Immature natural killer cell (primary cell): ENCODE data around the gene RBM43. TPM values are rescaled to one million over a fixed set of nuclear protein-coding genes. Genes with fewer than 3 reads are reported as not detected.
A peak's percentile ranks its signal among the peaks of the same experiment; 100 is the strongest.
"Not testable (repeated sequence)": the region's sequence is repeated elsewhere in the genome, so short reads cannot be mapped to it uniquely, and the experiment has no call there.

Source experiments
- DNase-seq, 3 donors: peaks; one replicate each; pipeline ENCODE4 v3.0.0; 2022; ENCODE audit warnings: mixed read lengths in 1 of 3
- H3K27ac Mint-ChIP-seq, 6 donors: one replicate each; pipeline ENCODE4 v1.8.0; 2020; ENCODE audit warnings: mixed read lengths in 6 of 6, mild to moderate bottlenecking in 5 of 6, inconsistent platforms in 4 of 6, moderate library complexity in 3 of 6
- H3K27me3 Mint-ChIP-seq, 3 donors: one replicate each; pipeline ENCODE4 v1.8.0; 2020 to 2021; ENCODE audit warnings: low read depth in 3 of 3, mild to moderate bottlenecking in 3 of 3, mixed read lengths in 3 of 3, moderate library complexity in 3 of 3, inconsistent platforms in 1 of 3
- H3K36me3 Mint-ChIP-seq, 3 donors: one replicate each; pipeline ENCODE4 v1.8.0; 2020; ENCODE audit warnings: mixed read lengths in 3 of 3, inconsistent platforms in 2 of 3, mild to moderate bottlenecking in 2 of 3
- H3K4me1 Mint-ChIP-seq, 2 donors: one replicate each; pipeline ENCODE4 v1.8.0; 2020; ENCODE audit warnings: inconsistent platforms in 2 of 2, mild to moderate bottlenecking in 2 of 2, mixed read lengths in 2 of 2, moderate library complexity in 1 of 2
- H3K4me3 Mint-ChIP-seq, 5 donors: one replicate each; pipeline ENCODE4 v1.8.0; 2020; ENCODE audit warnings: mild to moderate bottlenecking in 5 of 5, mixed read lengths in 5 of 5, inconsistent platforms in 3 of 5, moderate library complexity in 3 of 5
- H3K9me3 Mint-ChIP-seq, 6 donors: one replicate each; pipeline ENCODE4 v1.8.0; 2020; ENCODE audit warnings: mild to moderate bottlenecking in 6 of 6, mixed read lengths in 6 of 6, inconsistent platforms in 4 of 6, moderate library complexity in 3 of 6
- polyA plus RNA-seq, 3 donors: library from polyadenylated mRNA; unstranded; fragments of 300-500 nt; fragmentation: Illumina TruSeq; gene quantifications; one replicate each; pipeline ENCODE4 v1.2.3, GENCODE V29; 2021

The RBM43 gene
- polyA plus RNA-seq, result 1 to 10 TPM in 2 of 3 donors, under 1 TPM in 1; 0.83 to 3.8 (median 1.6) TPM

DNA sequence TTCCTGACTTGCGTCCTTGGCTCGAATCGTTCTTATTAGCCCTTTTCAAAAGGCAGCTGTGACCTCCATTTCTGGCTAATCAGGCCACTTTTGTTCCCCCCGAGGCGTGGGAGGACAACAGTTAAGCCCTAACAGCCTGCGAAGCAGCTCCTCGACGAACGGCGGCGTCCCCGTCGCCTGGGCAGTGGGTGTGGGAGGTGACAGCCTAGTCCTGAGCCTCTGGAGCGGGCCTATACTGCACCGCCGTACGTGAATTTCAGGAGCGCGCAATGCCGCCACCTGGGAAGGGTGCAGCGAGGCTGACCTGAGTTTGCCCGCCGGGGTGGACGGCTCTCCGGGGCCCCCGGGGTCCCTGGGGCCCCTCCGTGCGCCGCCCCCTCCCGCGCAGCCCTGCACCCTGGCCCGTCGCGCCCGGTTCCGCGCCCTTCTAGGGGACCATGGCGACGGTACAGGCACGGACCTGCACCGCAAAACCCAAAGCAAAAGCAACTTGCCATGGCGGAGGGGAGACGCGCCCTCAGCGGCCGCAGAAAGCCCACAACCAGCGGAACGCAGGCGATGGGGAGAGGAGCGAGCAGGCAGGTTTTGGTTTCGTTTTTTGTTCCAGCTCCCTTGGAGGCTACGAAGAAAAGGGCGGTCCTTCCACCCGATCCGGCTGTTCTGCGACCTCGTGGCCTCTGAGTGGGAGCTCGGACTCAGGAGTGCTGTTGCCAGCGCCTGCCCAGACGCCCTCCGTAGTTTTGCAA is at the start of gene RBM43:
TSS of gene RBM43 (minus strand) at position 633 of the 746 bp plus-strand sequence. CDS start at position 497, 136 bp downstream.
- DNase-seq, result peak; percentile 91 to 93 (median 92)
- peak within 1 kb of the TSS; percentile 93 to 100 (median 96) for H3K27ac Mint-ChIP-seq
- H3K9me3 Mint-ChIP-seq, result no peaks in the 10 kb centered on the region
- H3K36me3 Mint-ChIP-seq, result peaks cover 0 to 4% (median 0%) of the 10 kb centered on the region in 3 donors
- H3K27me3 Mint-ChIP-seq, result peaks cover 3 to 11% (median 10%) of the 10 kb centered on the region in 3 donors
- H3K4me3 Mint-ChIP-seq, result peak within 1 kb of the TSS; percentile 87 to 97 (median 96)
- H3K4me1 Mint-ChIP-seq, result peaks cover 29 to 34% of the 10 kb centered on the region in 2 donors

DNA sequence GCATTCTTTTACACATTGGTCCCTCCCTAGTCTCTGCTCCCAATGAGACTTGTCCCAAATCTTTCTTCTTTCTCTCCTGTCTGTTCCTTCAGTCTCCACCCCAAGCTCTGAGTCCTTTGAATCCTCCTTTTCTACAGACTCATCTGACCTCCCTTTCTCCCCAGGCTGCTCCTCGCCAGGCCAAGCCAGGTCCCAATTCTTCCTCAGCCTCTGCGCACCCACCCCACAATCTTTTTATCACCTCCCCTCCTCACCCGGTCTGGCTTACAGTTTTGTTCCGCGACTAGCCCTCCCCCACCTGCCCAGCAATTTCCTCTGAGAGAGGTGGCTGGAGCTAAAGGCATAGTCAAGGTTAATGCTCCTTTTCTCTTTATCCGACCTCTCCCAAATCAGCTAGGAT is 48.6 kb upstream of the RBM43 start:
- H3K36me3 Mint-ChIP-seq, H3K4me3 Mint-ChIP-seq, DNase-seq, H3K27me3 Mint-ChIP-seq, H3K4me1 Mint-ChIP-seq, H3K9me3 Mint-ChIP-seq, H3K27ac Mint-ChIP-seq: not testable (repeated sequence)

DNA sequence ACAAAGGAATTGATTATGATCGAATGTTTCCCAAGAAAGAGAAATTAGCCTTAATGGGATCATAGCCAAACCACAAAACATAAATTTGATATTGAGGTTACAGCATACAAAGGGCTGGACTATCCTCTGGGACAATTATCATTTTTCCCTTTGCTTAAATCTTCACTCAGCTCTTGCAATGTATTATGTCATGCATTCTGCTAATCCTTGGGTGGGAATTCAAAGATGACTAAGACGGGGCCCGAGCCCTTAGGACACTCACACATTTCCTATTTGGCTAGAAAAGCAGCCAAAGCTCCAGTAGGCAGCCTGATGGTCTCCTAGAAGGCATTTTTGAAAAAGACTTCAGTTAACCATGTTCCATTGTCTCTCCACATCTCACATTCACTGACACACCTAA is 45.0 kb upstream of the RBM43 start:
- Mint-ChIP-seq H3K36me3 (no peaks in the 10 kb centered on the region), H3K4me1 (no peaks in the 10 kb centered on the region), H3K9me3 (no peaks in the 10 kb centered on the region), H3K27me3 (peaks cover 2 to 9% (median 2%) of the 10 kb centered on the region in 3 donors), H3K4me3 (no peak overlapping the region), H3K27ac (no peak overlapping the region)
- DNase-seq, result no peak

DNA sequence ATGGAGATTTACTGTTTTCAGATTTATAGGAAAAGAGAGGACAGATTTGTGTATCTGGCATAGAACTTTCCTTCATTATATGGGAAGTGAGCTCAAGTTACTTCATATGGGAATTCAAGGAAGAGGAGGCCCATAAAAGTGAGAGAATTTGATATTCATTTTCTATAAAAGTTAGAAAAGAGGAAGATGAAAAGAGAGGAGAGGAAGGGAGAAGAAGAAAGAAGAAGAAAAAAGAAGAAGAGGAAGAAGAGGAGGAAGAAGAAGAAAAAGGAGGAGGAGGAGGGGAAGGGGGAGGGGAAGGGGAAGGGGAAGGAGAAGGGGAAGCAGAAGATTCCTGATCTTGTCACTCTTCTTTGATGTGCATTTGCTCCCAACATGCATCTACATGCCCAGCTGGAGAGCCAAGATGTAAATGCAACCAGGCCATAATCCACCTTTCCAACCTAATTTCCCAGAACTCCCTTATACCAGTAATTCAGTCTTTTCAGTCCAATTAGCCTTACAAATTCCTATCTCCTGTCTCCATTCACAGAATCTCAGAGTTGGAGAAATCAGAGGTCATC is 43.5 kb upstream of the RBM43 start:
- Mint-ChIP-seq H3K9me3 (no peaks in the 10 kb centered on the region), H3K4me3 (no peak overlapping the region), H3K36me3 (no peaks in the 10 kb centered on the region), H3K27me3 (peaks cover 2 to 9% (median 2%) of the 10 kb centered on the region in 3 donors), H3K27ac (no peak overlapping the region), H3K4me1 (no peaks in the 10 kb centered on the region)
- DNase-seq, result no peak

DNA sequence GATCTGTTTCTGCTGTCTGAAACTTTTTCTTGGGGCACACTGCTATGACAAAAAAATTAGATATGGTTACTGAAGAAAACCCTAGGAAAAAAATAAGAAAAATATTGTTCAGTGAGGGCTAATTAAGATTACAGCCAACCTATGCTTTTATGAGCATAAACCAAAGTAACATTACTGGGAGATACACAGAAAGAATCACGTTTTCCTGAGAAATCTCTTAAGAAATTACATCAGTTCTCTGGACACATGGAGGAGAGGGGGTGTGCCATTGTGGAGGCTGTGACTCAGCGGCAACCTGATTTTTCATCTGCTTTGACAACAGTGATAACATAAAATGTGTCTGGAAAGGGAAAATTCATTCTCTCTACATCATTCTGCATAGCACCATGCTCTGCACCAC is 41.2 kb upstream of the RBM43 start:
- no peak for DNase-seq
- Mint-ChIP-seq H3K9me3 (no peaks in the 10 kb centered on the region), H3K36me3 (no peaks in the 10 kb centered on the region), H3K27ac (no peak overlapping the region), H3K27me3 (peaks cover 0 to 14% (median 2%) of the 10 kb centered on the region in 3 donors), H3K4me1 (no peaks in the 10 kb centered on the region), H3K4me3 (no peak overlapping the region)

DNA sequence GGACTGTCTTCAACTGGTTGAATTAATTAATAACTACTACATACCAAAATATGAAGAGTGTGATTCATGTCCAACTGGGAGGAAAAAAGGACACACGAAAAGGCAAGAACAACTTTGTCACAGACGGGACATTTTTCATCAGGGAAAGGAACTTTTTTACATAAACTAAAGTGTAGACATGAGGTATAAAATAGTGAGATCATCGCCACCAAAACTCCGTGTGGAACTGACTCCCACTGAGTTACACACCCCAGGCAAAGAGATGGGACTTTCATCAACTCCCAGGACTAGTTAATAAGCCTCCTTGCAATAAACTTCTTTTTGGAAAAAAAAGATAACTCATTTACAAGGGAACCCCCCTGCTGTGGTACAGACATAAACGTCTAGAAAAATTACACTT is 40.7 kb upstream of the RBM43 start:
- Mint-ChIP-seq H3K27me3 (peaks cover 0 to 11% (median 2%) of the 10 kb centered on the region in 3 donors), H3K27ac (no peak overlapping the region), H3K4me3 (no peak overlapping the region), H3K9me3 (no peaks in the 10 kb centered on the region), H3K36me3 (no peaks in the 10 kb centered on the region), H3K4me1 (no peaks in the 10 kb centered on the region)
- no peak for DNase-seq

DNA sequence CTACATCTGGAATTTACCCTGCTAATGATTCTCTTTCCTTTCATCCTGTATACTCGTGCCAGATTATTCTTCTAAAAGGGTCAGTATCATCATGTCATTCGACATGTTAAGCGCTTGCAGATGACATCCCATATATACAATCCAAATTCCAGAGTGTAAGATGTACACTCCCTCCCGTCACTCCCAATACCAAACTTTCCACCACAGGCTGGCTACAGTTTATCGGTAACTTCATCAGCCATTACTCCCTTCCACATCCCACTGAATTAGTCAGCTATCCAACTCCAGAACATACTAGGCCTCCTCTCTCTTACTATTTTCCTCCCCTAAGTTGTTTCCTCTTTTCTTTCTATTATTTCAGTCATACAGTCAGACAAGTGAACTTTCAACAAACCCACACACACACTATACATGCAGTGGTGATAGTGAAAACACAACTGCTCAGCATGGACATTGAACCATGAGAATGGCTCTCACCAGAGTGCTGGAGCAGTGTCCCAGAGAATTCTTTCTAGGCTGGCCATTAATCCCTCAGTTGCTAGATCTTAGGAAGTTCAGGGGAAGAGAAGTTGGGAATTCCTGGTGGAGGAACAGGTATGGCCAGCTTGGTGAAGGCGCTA is 38.4 kb upstream of the RBM43 start:
- Mint-ChIP-seq H3K27me3 (peaks cover 0 to 11% (median 9%) of the 10 kb centered on the region in 3 donors), H3K36me3 (no peaks in the 10 kb centered on the region), H3K4me1 (no peaks in the 10 kb centered on the region), H3K9me3 (no peaks in the 10 kb centered on the region), H3K27ac (no peak overlapping the region), H3K4me3 (no peak overlapping the region)
- DNase-seq, result no peak

DNA sequence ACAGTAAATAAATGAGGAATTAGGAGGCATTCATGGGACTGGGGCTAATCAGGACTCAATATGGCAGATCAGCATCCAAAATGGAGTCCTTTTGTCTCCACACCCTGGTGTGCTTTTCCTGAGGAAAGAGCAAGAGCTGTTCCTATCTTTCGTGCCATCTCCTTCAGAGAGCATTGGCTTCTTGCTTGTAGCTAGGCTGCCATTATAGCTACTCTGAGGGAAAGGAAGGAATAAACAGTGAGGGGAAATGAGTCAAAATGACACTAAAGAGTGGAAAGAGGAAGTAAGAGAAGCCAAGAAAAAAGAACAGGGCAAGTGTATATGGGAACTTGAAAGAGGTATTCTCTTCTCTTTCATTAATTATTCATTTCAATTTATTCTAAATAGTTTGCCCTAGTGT is 36.2 kb upstream of the RBM43 start:
- DNase-seq, result no peak
- no peaks in the 10 kb centered on the region for H3K36me3 Mint-ChIP-seq
- H3K27me3 Mint-ChIP-seq, result peaks cover 0 to 7% (median 5%) of the 10 kb centered on the region in 3 donors
- H3K27ac Mint-ChIP-seq, result no peak overlapping the region
- H3K9me3 Mint-ChIP-seq, result no peaks in the 10 kb centered on the region
- H3K4me3 Mint-ChIP-seq, result no peak overlapping the region
- no peaks in the 10 kb centered on the region for H3K4me1 Mint-ChIP-seq

DNA sequence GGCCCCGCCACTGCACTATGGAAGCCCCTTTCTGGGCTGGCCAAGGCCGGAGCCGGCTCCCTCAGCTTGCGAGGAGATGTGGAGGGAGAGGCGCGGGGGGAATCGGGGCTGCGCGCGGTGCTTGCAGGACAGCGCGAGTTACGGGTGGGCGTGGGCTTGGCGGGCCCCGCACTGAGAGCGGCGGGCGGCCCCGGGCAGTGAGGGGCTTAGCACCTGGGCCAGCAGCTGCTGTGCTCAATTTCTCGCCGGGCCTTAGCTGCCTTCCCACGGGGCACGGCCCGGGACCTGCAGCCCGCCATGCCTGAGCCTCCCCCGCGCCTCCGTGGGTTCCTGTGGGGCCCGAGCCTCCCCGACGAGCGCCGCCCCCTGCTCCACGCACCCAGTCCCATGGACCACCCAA is 34.3 kb upstream of the RBM43 start:
- DNase-seq, H3K27me3 Mint-ChIP-seq, H3K4me3 Mint-ChIP-seq, H3K36me3 Mint-ChIP-seq, H3K9me3 Mint-ChIP-seq, H3K27ac Mint-ChIP-seq, H3K4me1 Mint-ChIP-seq: not testable (repeated sequence)

DNA sequence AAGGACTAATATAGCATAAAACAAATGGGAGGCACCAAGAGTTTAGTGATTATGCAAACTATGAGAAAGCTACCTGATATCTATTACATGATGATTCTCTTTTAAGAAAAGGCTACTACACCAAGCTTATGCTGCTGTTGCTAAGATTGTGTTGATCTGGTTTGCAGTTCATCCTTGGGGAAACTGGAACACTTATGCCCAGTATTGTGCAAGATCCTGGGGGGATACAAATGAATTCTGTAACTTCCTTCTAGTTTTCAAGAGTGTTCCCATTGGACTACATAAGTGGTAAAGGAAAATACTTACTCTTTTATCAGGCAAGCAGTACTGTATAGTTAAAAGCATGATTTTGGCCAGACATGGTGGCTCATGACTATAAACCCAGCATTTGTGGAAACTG is 30.9 kb upstream of the RBM43 start:
- DNase-seq, result no peak
- Mint-ChIP-seq H3K4me3 (no peak overlapping the region), H3K36me3 (peaks cover 0 to 5% (median 0%) of the 10 kb centered on the region in 3 donors), H3K4me1 (peaks cover 21% of the 10 kb centered on the region in 2 donors), H3K27ac (no peak overlapping the region), H3K27me3 (peaks cover 4 to 17% (median 14%) of the 10 kb centered on the region in 3 donors), H3K9me3 (peaks cover 0 to 3% (median 0%) of the 10 kb centered on the region in 6 donors)

DNA sequence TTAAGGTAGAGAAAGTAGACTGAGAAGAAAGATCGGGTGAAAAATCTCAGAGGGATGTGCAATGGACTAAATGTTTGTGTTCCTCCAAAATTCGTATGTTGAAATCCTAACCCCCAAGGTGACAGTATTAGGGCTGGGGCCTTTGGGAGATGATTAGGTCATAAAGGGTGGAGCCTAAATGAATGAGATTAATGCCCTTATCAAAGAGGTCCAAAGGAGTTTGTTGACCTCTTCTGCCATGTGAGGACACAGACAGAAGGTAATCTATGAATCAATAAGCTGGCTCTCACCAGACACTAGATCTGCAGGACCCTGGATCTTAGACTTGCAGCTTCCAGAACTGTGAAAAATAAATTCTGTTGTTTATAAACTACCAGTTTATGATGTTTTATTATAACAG is 30.5 kb upstream of the RBM43 start:
- H3K27me3 Mint-ChIP-seq, result peaks cover 4 to 17% (median 14%) of the 10 kb centered on the region in 3 donors
- no peak for DNase-seq
- H3K27ac Mint-ChIP-seq, result no peak overlapping the region
- H3K4me1 Mint-ChIP-seq, result peaks cover 25% of the 10 kb centered on the region in 2 donors
- no peak overlapping the region for H3K4me3 Mint-ChIP-seq
- H3K36me3 Mint-ChIP-seq, result peaks cover 0 to 5% (median 0%) of the 10 kb centered on the region in 3 donors
- peaks cover 0 to 3% (median 0%) of the 10 kb centered on the region in 6 donors for H3K9me3 Mint-ChIP-seq

DNA sequence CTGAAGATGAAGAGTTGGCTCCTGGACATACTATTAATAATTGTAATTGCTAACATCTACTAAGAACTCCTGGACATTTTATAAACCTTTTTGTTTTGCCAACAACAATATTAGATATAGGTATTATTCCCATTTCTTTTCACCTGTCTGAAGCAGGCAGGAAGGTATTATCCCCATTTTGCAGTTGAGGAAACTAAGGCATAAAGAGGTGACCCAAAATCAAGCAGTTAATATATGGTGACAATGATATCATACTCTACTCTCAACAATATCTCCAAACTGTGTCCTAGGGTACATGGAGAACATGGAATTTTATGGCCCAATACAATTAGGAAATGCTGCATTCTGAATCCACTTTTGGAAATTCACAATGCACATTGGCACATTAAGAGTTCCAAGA is 29.6 kb upstream of the RBM43 start:
- Mint-ChIP-seq H3K27me3 (peaks cover 4 to 15% (median 14%) of the 10 kb centered on the region in 3 donors), H3K36me3 (peaks cover 0 to 5% (median 0%) of the 10 kb centered on the region in 3 donors), H3K9me3 (peaks cover 0 to 3% (median 0%) of the 10 kb centered on the region in 6 donors), H3K4me3 (peak overlapping the region in 3 of 5 donors; percentile 60 to 95 (median 94)), H3K4me1 (peaks cover 33 to 34% of the 10 kb centered on the region in 2 donors), H3K27ac (peak overlapping the region in 4 of 6 donors; percentile 20 to 98 (median 73))
- DNase-seq, result no peak

DNA sequence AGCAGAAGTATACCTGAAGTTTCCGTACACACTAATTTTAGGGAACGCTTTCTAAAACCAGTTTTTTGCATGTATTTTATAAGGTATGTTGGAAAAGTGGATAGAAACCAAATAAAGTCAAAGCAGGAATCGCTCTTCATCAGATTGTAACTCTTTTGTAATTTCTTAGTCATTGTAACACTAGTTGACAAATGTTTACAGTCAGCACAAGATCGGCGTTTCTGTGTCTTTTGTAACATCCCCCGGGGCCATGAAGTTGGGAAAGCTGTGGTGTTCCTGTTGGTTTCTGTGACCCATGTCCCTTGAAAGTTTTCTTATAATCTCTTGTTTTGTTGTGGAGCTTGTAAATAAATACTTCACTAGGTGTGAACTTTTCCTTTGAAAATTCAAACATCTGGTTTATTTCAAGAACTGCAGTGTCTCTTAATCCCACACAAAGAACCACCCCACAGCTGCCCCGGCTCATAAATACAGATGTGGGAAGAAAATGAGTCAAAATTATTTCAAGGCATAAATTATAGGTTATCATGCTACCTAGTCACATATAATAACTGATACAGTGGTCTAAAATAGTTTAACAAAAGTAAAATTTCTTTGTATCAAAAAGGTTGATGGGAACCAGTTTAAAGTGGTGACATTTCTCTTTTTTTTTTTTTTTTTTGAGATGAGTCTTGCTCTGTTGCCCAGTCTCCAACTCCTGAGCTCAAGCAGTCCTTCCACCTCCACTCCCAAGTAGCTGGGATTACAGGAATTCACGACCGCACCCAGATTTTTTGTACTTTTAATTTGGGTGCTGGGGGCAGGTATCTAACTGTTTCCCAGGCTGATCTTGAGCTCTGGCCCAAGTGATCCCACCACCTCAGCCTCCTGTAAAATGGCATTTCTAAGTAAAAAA is 28.6 kb upstream of the RBM43 start:
- H3K9me3 Mint-ChIP-seq, result peaks cover 0 to 3% (median 0%) of the 10 kb centered on the region in 6 donors
- peak overlapping the region; percentile 94 to 95 (median 94) for H3K4me3 Mint-ChIP-seq
- peak overlapping the region; percentile 93 to 99 (median 97) for H3K27ac Mint-ChIP-seq
- peaks cover 4 to 14% (median 11%) of the 10 kb centered on the region in 3 donors for H3K27me3 Mint-ChIP-seq
- DNase-seq, result no peak
- H3K36me3 Mint-ChIP-seq, result peaks cover 0 to 5% (median 0%) of the 10 kb centered on the region in 3 donors
- H3K4me1 Mint-ChIP-seq, result peaks cover 37 to 44% of the 10 kb centered on the region in 2 donors
